IMR-90 (cell line): Measurements from ENCODE around the gene LRFN2. TPM values are rescaled to one million over a fixed set of nuclear protein-coding genes. Genes with fewer than 3 reads are reported as not detected.

Experiments
- ATAC-seq: fragments of 200-7000 bp; cut with Tn5 transposase; 2 replicates; pipeline ENCODE4 v1.9.1; 2020; ENCODE audit warnings: low read depth, mild to moderate bottlenecking, moderate library complexity
- BruUV-seq: library from RNA; stranded (reverse); fragments of 400-500 nt; replicated peaks from 2 replicates; lab custom pipeline; 2021; lab: Mats Ljungman, UMichigan
- CTCF ChIA-PET: fragments of 300-600 bp; formaldehyde crosslinking; extraction: SDS; loops from one replicate; lab custom pipeline; 2021; ENCODE audit warnings: antibody characterized with exemption; lab: Yijun Ruan, JAX
- POLR2A ChIA-PET: fragments of 300-600 bp; sonication (Branson Sonifier 250); formaldehyde crosslinking; loops from one replicate; lab custom pipeline; 2022; ENCODE audit warnings: antibody characterized with exemption; ENCODE audit not compliant: unreplicated experiment; lab: Charles Lee
- DNase-seq: peaks from one replicate; pipeline ENCODE4 v3.0.0; 2013
- H2AFZ ChIP-seq: replicated peaks from 2 replicates; pipeline ENCODE3; 2013; ENCODE audit warnings: low read length, mild to moderate bottlenecking; ENCODE audit not compliant: poor library complexity
- H2AK5ac ChIP-seq: 2 replicates; pipeline ENCODE4 v1.6.1; 2013; ENCODE audit warnings: low read depth, low read length, inconsistent platforms
- H2AK9ac ChIP-seq: replicated peaks from 2 replicates; pipeline ENCODE3; 2013; ENCODE audit warnings: mild to moderate bottlenecking, low read depth, low read length, moderate library complexity; ENCODE audit not compliant: poor library complexity
- H2BK120ac ChIP-seq: 2 replicates; pipeline ENCODE4 v1.6.1; 2013; ENCODE audit warnings: low read depth, low read length, inconsistent platforms
- H2BK15ac ChIP-seq: 3 replicates; pipeline ENCODE4 v1.6.1; 2013; ENCODE audit warnings: low read depth, low read length, inconsistent platforms
- H2BK20ac ChIP-seq: 2 replicates; pipeline ENCODE4 v1.6.1; 2013; ENCODE audit warnings: low read depth, mild to moderate bottlenecking, inconsistent platforms, low read length, moderate library complexity
- H2BK5ac ChIP-seq: 2 replicates; pipeline ENCODE4 v1.6.1; 2013; ENCODE audit warnings: mild to moderate bottlenecking, low read depth, low read length, inconsistent platforms; ENCODE audit not compliant: poor library complexity, severe bottlenecking
- H3K14ac ChIP-seq: replicated peaks from 2 replicates; pipeline ENCODE4 v1.6.1; 2013; ENCODE audit warnings: low read depth, low read length, inconsistent platforms
- H3K18ac ChIP-seq: 2 replicates; pipeline ENCODE4 v1.6.1; 2013; ENCODE audit warnings: low read depth, low read length, control low read depth
- H3K23ac ChIP-seq: 2 replicates; pipeline ENCODE4 v1.6.1; 2013; ENCODE audit warnings: low read depth, low read length, inconsistent platforms
- H3K27ac ChIP-seq: 2 replicates; pipeline ENCODE4 v1.5.1; 2013; ENCODE audit warnings: mild to moderate bottlenecking, control low read depth, low read length; ENCODE audit not compliant: insufficient read depth
- H3K27me3 ChIP-seq: 2 replicates; pipeline ENCODE4 v1.6.1; 2013; ENCODE audit warnings: low read length; ENCODE audit not compliant: control insufficient read depth, insufficient read depth
- H3K36me3 ChIP-seq: 2 replicates; pipeline ENCODE4 v1.6.1; 2013; ENCODE audit warnings: low read length, mixed read lengths; ENCODE audit not compliant: control insufficient read depth, insufficient read depth
- H3K4ac ChIP-seq: 2 replicates; pipeline ENCODE4 v1.6.1; 2013; ENCODE audit warnings: low read depth, low read length, inconsistent platforms
- H3K4me1 ChIP-seq: 2 replicates; pipeline ENCODE4 v1.6.1; 2013; ENCODE audit warnings: low read length, mixed read lengths; ENCODE audit not compliant: control insufficient read depth, insufficient read depth
- H3K4me2 ChIP-seq: 2 replicates; pipeline ENCODE4 v1.6.1; 2013; ENCODE audit warnings: low read depth, mild to moderate bottlenecking, control low read depth, low read length, moderate library complexity
- H3K4me3 ChIP-seq: 2 replicates; pipeline ENCODE4 v1.5.1; 2013; ENCODE audit warnings: low read depth, mild to moderate bottlenecking, control low read depth, low read length, moderate library complexity; ENCODE audit not compliant: insufficient read depth
- H3K56ac ChIP-seq: 2 replicates; pipeline ENCODE4 v1.6.1; 2013; ENCODE audit warnings: low read length, inconsistent platforms; ENCODE audit not compliant: insufficient read depth; ENCODE audit errors: extremely low read depth
- H3K79me1 ChIP-seq, 2 experiments: 2 replicates each; pipeline ENCODE4 v1.6.1; 2013; ENCODE audit warnings: low read length in 2 of 2, inconsistent platforms in 1 of 2, low read depth in 1 of 2
- H3K9ac ChIP-seq: 2 replicates; pipeline ENCODE4 v1.6.1; 2013; ENCODE audit warnings: low read depth, low read length, control low read depth
- H3K9me1 ChIP-seq: 2 replicates; pipeline ENCODE4 v1.6.1; 2013; ENCODE audit warnings: low read length, inconsistent platforms; ENCODE audit not compliant: insufficient read depth
- H3K9me3 ChIP-seq: 2 replicates; pipeline ENCODE4 v1.6.1; 2013; ENCODE audit warnings: low read length; ENCODE audit not compliant: control insufficient read depth, insufficient read depth
- H4K20me1 ChIP-seq: 2 replicates; pipeline ENCODE4 v1.6.1; 2013; ENCODE audit warnings: low read length, inconsistent platforms; ENCODE audit not compliant: insufficient read depth
- H4K5ac ChIP-seq: 2 replicates; pipeline ENCODE4 v1.6.1; 2013; ENCODE audit warnings: mild to moderate bottlenecking, low read depth, low read length, control low read depth
- H4K8ac ChIP-seq, 2 experiments: 2 replicates each; pipeline ENCODE4 v1.6.1; 2013; ENCODE audit warnings: low read depth in 2 of 2, low read length in 2 of 2, control low read depth in 1 of 2, inconsistent platforms in 1 of 2
- H4K91ac ChIP-seq: 2 replicates; pipeline ENCODE4 v1.6.1; 2013; ENCODE audit warnings: low read depth, low read length, inconsistent platforms; ENCODE audit not compliant: insufficient read depth
- BHLHE40 ChIP-seq: fragments of 150-350 bp; IDR thresholded peaks from 2 replicates; pipeline ENCODE4 v1.6.1; 2016; ENCODE audit warnings: mild to moderate bottlenecking, low read depth, low read length
- FOS ChIP-seq: fragments of 150-350 bp; IDR thresholded peaks from 2 replicates; pipeline ENCODE4 v1.6.1; 2016; ENCODE audit warnings: low read depth, low read length
- MAZ ChIP-seq: IDR thresholded peaks from 2 replicates; pipeline ENCODE4 v1.6.1; 2012; ENCODE audit warnings: low read depth, mild to moderate bottlenecking, low read length, improper control_type of control experiment, moderate library complexity, borderline replicate concordance
- NFE2L2 ChIP-seq: fragments of 150-350 bp; IDR thresholded peaks from 2 replicates; pipeline ENCODE4 v1.6.1; 2016; ENCODE audit warnings: low read depth, mild to moderate bottlenecking, low read length
- POLR2A ChIP-seq: IDR thresholded peaks from 2 replicates; pipeline ENCODE4 v1.6.1; 2012; ENCODE audit warnings: mild to moderate bottlenecking, low read depth, low read length
- WGBS, 2 experiments: methylation state at CpG; one replicate each; pipeline versions ENCODE4 v1.1.5 to v1.1.7; 2013; ENCODE audit warnings: missing lambda C conversion rate in 2 of 2; ENCODE audit not compliant: insufficient read length in 1 of 2; ENCODE audit errors: extremely low coverage in 2 of 2; 5-methylcytosine and 5-hydroxymethylcytosine counted together
- dilution Hi-C: fragments of 300-500 bp; cut with HindIII; formaldehyde crosslinking; loops from one replicate; pipeline ENCODE4 v1.14.3; 2018; ENCODE audit warnings: low sequenced_read_pairs; ENCODE audit not compliant: unreplicated experiment
- in situ Hi-C: fragments of 300-500 bp; cut with MboI; formaldehyde crosslinking; loops from 3 replicates; pipeline ENCODE4 v1.14.3; 2019; ENCODE audit warnings: low sequenced_read_pairs, inconsistent platforms, mixed read lengths
- intact Hi-C: fragments of 100-400 bp; cut with micrococcal nuclease; formaldehyde crosslinking; loops from 2 replicates; pipeline ENCODE4 v1.10.0; 2022
- polyA plus RNA-seq, 3 experiments: library from polyadenylated mRNA; depleted of rRNA; stranded (reverse); fragments of >200 nt; gene quantifications; 2 replicates each; pipeline ENCODE4 v1.2.3, GENCODE V29; 2012; ENCODE audit warnings: low replicate concordance in 1 of 3
- total RNA-seq: library from RNA; depleted of rRNA; stranded (reverse); fragments of >200 nt; gene quantifications from 2 replicates; pipeline ENCODE4 v1.2.3, GENCODE V29; 2012
- TF ChIP-seq, protein P1 (sequence below): fragments of 150-350 bp; IDR thresholded peaks from 2 replicates; pipeline ENCODE4 v1.6.1; 2016; ENCODE audit warnings: low read depth, mild to moderate bottlenecking, low read length, moderate library complexity, borderline replicate concordance
- TF ChIP-seq, protein P2 (sequence below): conservative IDR thresholded peaks from 2 replicates; pipeline ENCODE4 v1.5.1; 2012; ENCODE audit warnings: mild to moderate bottlenecking, low read depth, low read length, improper control_type of control experiment

Gene LRFN2
- total and polyA plus RNA-seq, 2 of the 4 experiments (the other 2 are of a cell fraction): not detected

DNA sequence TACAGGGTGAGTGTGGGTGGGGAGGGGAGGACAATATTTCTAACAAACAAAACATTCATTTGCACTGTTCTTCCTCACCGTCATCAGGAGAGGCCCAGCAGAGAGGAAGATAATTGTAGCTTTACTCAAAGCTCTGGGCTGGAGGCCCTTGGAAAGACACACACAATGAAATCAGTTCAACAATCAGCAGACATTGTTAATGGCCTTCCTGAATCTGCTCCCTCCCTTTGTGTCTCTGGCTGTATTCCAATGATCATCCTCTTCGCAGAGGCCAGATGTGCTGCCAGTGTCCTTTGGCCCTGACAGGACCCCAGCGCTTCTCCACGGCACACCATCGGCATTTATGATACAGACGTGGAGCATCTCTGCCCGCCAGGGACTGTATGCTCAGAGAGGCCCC is 44.6 kb upstream of the LRFN2 start:
- ATAC-seq: no peak
- H4K5ac ChIP-seq: no peak overlapping the region
- H3K79me1 ChIP-seq: no peaks in the 10 kb centered on the region
- dilution Hi-C loops: no loop called here
- no peak overlapping the region for H3K18ac ChIP-seq
- TF ChIP-seq, protein P1, sequence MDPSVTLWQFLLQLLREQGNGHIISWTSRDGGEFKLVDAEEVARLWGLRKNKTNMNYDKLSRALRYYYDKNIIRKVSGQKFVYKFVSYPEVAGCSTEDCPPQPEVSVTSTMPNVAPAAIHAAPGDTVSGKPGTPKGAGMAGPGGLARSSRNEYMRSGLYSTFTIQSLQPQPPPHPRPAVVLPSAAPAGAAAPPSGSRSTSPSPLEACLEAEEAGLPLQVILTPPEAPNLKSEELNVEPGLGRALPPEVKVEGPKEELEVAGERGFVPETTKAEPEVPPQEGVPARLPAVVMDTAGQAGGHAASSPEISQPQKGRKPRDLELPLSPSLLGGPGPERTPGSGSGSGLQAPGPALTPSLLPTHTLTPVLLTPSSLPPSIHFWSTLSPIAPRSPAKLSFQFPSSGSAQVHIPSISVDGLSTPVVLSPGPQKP: no peak
- TF ChIP-seq NFE2L2 (no peak), BHLHE40 (no peak), FOS (no peak), MAZ (no peak), POLR2A (no peak)
- TF ChIP-seq, protein P2, sequence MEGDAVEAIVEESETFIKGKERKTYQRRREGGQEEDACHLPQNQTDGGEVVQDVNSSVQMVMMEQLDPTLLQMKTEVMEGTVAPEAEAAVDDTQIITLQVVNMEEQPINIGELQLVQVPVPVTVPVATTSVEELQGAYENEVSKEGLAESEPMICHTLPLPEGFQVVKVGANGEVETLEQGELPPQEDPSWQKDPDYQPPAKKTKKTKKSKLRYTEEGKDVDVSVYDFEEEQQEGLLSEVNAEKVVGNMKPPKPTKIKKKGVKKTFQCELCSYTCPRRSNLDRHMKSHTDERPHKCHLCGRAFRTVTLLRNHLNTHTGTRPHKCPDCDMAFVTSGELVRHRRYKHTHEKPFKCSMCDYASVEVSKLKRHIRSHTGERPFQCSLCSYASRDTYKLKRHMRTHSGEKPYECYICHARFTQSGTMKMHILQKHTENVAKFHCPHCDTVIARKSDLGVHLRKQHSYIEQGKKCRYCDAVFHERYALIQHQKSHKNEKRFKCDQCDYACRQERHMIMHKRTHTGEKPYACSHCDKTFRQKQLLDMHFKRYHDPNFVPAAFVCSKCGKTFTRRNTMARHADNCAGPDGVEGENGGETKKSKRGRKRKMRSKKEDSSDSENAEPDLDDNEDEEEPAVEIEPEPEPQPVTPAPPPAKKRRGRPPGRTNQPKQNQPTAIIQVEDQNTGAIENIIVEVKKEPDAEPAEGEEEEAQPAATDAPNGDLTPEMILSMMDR: no peak
- H3K9me3 ChIP-seq: no peaks in the 10 kb centered on the region
- H2BK20ac ChIP-seq: no peak overlapping the region
- no peak overlapping the region for H3K14ac ChIP-seq
- no peak overlapping the region for H2BK5ac ChIP-seq
- H4K20me1 ChIP-seq: no peaks in the 10 kb centered on the region
- H3K4ac ChIP-seq: no peak overlapping the region
- no TSS peak for BruUV-seq
- H4K91ac ChIP-seq: no peak overlapping the region
- POLR2A ChIA-PET: no interaction called here
- no peak overlapping the region for H2BK120ac ChIP-seq
- H2AFZ ChIP-seq: no peak overlapping the region
- H3K4me1 ChIP-seq: no peaks in the 10 kb centered on the region
- DNase-seq: no peak
- no peak overlapping the region for H3K56ac ChIP-seq
- H3K9ac ChIP-seq: no peak overlapping the region
- 59% methylated on average over 6 of the region's 7 CpGs; no CpG with 5 or more reads in 1 of the 2 experiments for WGBS, 2 experiments
- no peak overlapping the region for H3K23ac ChIP-seq
- H3K36me3 ChIP-seq: no peaks in the 10 kb centered on the region
- H3K27me3 ChIP-seq: no peaks in the 10 kb centered on the region; the same call in 1 of the 2 replicates
- H3K4me2 ChIP-seq: no peak overlapping the region
- H3K27ac ChIP-seq: no peak overlapping the region
- H3K9me1 ChIP-seq: no peaks in the 10 kb centered on the region
- in situ Hi-C loops: no loop called here
- no peak overlapping the region for H3K4me3 ChIP-seq
- no peak overlapping the region for H4K8ac ChIP-seq
- intact Hi-C loops: no loop called here
- H2AK9ac ChIP-seq: no peak overlapping the region
- H2BK15ac ChIP-seq: no peak overlapping the region
- CTCF ChIA-PET: no interaction called here
- H2AK5ac ChIP-seq: no peak overlapping the region
